ENCODE results near the gene TMEM201.
"Not testable (repeated sequence)": the region's sequence is repeated elsewhere in the genome, so short reads cannot be mapped to it uniquely, and the experiment has no call there.

The TMEM201 gene

DNA sequence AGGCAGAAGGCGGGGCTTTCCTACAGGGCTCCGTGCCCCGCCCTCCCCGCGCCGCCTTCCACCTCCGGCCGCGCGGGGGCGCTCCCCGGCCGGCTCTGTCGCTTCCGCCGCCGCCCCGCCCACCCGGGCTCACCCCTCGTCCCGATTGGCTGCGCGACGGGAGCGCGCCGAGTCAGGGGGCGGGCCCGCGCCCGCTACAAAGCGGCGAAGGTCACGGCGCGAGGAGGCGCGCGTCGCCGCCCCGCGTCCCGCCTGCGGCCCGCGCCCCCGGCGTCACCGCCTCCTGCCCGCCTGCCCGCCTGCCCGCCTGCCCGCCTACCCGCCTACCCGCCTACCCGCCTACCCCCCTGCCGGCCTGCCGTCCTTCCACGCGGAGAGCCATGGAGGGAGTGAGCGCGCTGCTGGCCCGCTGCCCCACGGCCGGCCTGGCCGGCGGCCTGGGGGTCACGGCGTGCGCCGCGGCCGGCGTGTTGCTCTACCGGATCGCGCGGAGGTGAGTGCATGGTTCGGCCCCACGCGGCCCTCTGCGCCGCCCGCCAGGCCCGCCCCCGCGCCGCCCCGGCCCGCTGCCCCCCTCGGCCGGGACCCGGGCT, at the start of gene TMEM201:
Gene TMEM201, plus strand, starts transcription at position 361 of the 593 bp plus-strand sequence. Its CDS starts 20 bp downstream, at position 381.
- peak; percentile 74 to 93 for DNase-seq (ENCODE audit: extremely low read depth in 1 of 2, low read depth in 1 of 2)

- peak; percentile 92 to 97 for DNase-seq (ENCODE audit: extremely low read depth in 1 of 2, low read depth in 1 of 2)
Observed at GRCh38 chr1:9539165-9539828, 49.4 kb upstream of the TMEM201 start, which contains the start of gene SLC25A33. Gene SLC25A33 (plus strand): TSS chr1:9539465. CDS start chr1:9539692, 227 bp downstream.

DNA sequence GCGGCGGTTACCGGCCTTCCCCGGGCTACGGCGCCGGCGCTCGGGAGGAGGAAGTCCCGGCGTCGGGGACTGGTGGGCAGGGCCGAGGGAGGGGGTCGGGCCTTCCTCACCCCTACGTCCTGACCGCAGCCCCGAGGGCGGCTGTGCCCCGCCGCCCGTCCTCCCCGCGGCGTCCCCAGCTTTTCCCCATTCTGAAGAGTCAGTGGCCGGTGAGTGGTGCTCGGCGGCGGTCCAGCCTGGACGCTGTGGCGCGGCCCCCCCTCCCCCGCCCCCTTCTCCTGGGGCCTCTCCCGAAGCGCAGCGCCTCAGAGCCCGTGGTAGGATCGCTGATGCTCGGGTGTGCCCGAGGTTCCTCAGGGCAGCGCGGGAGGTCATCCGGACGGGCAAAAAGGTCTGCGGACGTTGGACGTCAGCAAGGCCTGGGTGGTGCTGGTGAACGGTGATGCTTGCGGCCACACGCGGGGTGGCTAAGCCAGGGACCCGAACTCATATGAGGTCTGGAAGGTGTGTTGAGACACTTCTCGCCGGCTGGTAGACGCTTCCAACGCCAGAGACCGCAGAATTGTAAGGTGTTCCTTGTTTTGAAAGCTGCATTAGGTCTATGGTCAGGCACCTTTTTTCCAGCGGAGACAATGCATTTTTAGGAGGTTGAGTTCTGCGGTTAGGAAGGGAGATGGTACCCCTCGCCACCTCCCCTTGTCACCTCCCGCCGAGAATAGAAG, 48.7 kb upstream of the TMEM201 start:
- DNase-seq (ENCODE audit: extremely low read depth in 1 of 2, low read depth in 1 of 2) = peak in 1 of 2 donors; percentile 33

- no peak for DNase-seq (ENCODE audit: extremely low read depth in 1 of 2, low read depth in 1 of 2)
Observed at GRCh38 chr1:9542430-9542829, 46.3 kb upstream of the TMEM201 start.

DNA sequence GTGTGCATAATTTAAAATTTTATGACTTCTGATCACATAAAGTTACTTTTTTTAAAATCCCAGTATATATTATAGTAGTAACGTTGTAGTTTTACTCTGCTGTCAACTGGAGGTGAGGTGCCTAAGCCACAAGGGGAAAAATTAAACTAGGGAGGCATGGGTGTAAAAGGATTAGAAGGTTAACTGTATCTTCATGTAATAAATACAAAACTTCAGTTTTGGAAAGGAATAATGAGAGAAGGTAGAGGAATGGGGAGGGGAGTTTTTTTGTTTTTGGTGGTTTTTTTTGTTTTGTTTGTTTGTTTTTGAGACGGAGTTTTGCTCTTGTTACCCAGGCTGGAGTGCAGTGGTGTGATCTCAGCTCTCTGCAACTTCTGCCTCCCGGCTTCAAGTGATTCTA, 43.8 kb upstream of the TMEM201 start:
- DNase-seq (ENCODE audit: extremely low read depth in 1 of 2, low read depth in 1 of 2) = no peak

- no peak for DNase-seq (ENCODE audit: extremely low read depth in 1 of 2, low read depth in 1 of 2)
Observed at GRCh38 chr1:9549955-9550546, 38.7 kb upstream of the TMEM201 start.

DNA sequence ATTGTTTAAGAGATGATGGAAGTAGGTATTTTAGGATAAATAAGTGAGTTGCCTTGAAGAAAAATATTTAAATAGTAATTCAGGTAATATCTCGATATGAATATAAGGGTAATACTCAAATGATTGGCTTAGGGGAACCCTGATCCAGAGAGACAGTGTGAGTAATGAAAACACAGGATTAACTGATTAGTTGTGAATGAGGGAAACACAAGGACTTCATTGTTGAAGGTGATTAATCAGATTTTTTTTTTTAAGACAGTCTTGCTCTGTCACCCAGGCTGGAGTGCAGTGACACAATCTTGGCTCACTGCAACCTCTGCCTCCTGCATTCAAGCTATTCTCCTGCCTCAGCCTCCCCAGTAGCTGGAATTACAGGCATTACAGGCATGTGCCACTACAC, 36.7 kb upstream of the TMEM201 start:
- no peak for DNase-seq (ENCODE audit: extremely low read depth in 1 of 2, low read depth in 1 of 2)

- no peak for DNase-seq (ENCODE audit: extremely low read depth in 1 of 2, low read depth in 1 of 2)
Observed at GRCh38 chr1:9553736-9554144, 35.0 kb upstream of the TMEM201 start.

GRCh38 chr1:9555942-9556341, 32.8 kb upstream of the TMEM201 start:
- DNase-seq (ENCODE audit: extremely low read depth in 1 of 2, low read depth in 1 of 2) = no peak

DNA sequence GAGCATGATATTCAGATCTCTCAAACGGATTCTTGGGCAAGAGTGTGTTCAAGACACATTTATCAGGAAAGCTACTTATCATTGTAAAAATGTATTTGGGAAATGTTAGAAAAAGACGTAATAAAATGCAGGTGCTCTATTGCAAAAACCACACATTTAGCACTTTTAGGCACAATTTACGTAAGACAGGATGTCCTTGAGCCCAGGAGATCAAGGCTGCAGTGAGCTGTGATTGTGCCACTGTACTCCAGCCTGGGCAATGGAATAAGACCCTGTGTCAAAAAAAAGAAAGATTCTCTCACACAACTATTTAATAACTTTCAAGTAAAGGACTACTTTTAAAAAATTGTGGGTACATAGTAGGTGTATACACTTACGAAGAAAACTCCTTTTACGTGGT, 31.1 kb upstream of the TMEM201 start:
- no peak for DNase-seq (ENCODE audit: extremely low read depth in 1 of 2, low read depth in 1 of 2)

- no peak for DNase-seq (ENCODE audit: extremely low read depth in 1 of 2, low read depth in 1 of 2)
Observed at GRCh38 chr1:9558271-9558945, 30.3 kb upstream of the TMEM201 start.

DNA sequence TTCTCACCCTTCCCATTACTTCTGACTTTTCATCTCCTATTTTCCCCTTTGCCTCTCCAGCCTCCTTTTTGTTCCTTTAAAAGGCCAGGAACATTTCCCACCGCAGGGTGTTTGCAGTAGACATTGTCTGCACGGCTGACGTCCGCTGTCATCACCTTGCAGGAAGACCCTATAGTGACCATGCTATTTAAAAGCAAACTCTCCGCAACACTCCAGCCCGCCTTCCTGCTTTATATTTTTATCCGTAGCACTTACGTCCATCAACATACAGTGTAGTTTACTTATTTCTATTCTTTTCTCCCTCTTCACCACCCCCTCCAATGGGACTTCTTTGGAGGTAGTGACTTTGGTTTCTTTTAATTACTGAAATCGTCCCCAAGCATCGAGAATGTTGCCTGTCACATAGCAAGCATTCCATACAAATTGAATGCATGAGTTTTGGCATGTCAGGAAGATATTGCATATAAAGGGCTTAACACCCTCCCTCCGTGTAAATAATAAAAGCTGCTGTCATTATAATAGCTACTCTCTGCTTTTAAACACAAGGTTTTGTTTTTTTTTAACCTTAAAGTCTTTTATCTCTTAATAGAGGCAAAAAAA, 29.7 kb upstream of the TMEM201 start:
- DNase-seq (ENCODE audit: extremely low read depth in 1 of 2, low read depth in 1 of 2) = no peak

DNA sequence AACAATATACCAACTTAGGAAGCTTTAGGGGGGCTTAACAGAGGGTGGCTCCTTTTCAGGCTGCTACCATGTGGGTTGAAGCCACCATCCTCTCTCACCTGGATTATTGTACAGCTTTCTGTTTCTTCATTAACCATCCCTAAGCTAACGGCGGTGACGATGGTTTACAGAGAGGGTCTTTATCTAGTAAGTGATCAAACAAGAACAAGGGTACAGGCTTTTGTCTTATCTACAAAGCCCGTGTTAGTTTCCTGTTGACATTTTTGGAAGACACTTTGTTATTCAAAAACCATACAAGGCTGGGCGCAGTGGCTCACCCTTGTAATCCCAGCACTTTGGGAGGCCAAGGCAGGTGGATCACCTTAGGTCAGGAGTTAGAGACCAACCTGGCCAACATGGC, 29.0 kb upstream of the TMEM201 start:
- no peak for DNase-seq (ENCODE audit: extremely low read depth in 1 of 2, low read depth in 1 of 2)

GRCh38 chr1:9560090-9560489, 28.6 kb upstream of the TMEM201 start:
- DNase-seq (ENCODE audit: extremely low read depth in 1 of 2, low read depth in 1 of 2) = not testable (repeated sequence)

DNA sequence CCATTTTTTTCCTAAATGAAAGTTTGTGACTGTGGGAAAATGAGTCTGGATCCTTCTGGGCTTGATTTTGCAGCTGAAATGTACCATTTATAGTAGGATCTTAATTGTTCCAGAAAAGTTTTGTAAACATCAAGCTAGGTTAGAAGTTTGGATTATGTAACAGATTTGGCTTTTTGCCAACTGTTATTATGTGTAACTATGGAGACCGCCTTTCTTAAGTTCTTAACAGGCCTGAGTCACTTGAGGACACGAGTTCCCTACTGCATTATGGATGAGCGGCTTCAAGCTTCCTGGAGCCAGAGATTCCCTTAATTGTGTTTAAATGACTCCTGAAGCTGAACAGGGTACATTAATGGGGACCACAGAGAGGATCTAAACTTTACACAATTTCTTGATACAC, 27.3 kb upstream of the TMEM201 start:
- DNase-seq (ENCODE audit: extremely low read depth in 1 of 2, low read depth in 1 of 2) = no peak

GRCh38 chr1:9569267-9569666, 19.4 kb upstream of the TMEM201 start:
- no peak for DNase-seq (ENCODE audit: extremely low read depth in 1 of 2, low read depth in 1 of 2)

- DNase-seq (ENCODE audit: extremely low read depth in 1 of 2, low read depth in 1 of 2) = not testable (repeated sequence)
Observed at GRCh38 chr1:9570886-9571529, 17.7 kb upstream of the TMEM201 start.

- DNase-seq (ENCODE audit: extremely low read depth in 1 of 2, low read depth in 1 of 2) = no peak
Observed at GRCh38 chr1:9573723-9574122, 15.0 kb upstream of the TMEM201 start.

DNA sequence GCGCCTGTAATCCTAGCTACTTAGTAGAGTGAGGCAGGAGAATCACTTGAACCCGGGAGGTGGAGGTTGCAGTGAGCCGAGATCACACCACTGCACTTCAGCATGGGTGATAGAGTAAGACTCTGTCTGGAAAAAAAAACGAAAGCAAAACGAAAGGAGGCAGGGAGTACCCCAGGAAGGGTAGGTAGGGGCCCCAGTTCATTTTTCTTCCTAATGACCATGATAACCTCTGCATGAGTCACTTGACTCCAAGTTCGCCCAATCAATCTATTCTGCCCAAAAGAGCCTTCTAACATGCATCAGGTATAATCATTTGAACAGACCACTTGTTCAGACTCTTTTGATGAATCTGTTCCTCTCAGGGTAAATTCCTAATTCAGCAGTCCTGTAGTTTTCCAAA, 13.2 kb upstream of the TMEM201 start:
- DNase-seq (ENCODE audit: extremely low read depth in 1 of 2, low read depth in 1 of 2) = no peak

DNA sequence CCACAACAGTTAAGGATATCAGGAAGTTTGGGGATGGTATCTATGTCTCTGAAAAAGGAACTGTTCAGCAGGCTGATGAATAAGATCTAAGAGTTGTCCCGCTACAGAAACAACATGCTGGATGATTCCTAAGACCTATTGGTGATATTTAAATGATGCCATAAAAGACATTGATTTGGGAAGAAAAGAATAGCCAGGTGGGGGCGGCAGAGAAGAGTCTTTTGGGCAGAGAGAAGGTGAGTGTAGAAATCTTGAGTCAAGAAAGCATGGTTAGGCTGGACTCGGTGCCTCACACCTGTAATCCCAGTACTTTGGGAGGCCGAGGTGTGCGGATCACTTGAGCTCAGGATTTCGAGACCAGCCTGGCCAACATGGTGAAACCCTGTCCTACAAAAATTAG, 11.8 kb upstream of the TMEM201 start:
- no peak for DNase-seq (ENCODE audit: extremely low read depth in 1 of 2, low read depth in 1 of 2)
